Suprapubic skin (tissue), 4 donors: ENCODE measurements around the gene APEX1. TPM values are rescaled to one million over a fixed set of nuclear protein-coding genes. Genes with fewer than 3 reads are reported as not detected.

Experiments used
- DNase-seq, 2 donors: peaks; one replicate each; pipeline ENCODE4 v3.0.0-alpha.2; 2019; ENCODE audit warnings: low spot score in 2 of 2
- H3K27ac ChIP-seq: fragments of 200-600 bp; sonication (generic); one replicate; pipeline ENCODE4 v1.5.1; 2019
- H3K27me3 ChIP-seq: fragments of 200-600 bp; sonication (generic); one replicate; pipeline ENCODE4 v1.5.1; 2019
- H3K36me3 ChIP-seq: fragments of 200-600 bp; sonication (generic); one replicate; pipeline ENCODE4 v1.5.1; 2019
- H3K4me1 ChIP-seq: fragments of 200-600 bp; sonication (generic); one replicate; pipeline ENCODE4 v1.5.1; 2019
- H3K4me3 ChIP-seq: fragments of 200-600 bp; sonication (generic); one replicate; pipeline ENCODE4 v1.5.1; 2019; ENCODE audit warnings: mild to moderate bottlenecking
- H3K9me3 ChIP-seq: fragments of 200-600 bp; sonication (generic); one replicate; pipeline ENCODE4 v1.5.1; 2019
- CTCF ChIP-seq, 2 donors: fragments of 200-600 bp in 1 of 2; fragments of 450-650 bp in 1 of 2; sonication (generic) in 1 of 2; IDR thresholded peaks; one replicate each; pipeline ENCODE4 v1.5.1; 2016 to 2019; ENCODE audit warnings: antibody characterized with exemption in 2 of 2, mild to moderate bottlenecking in 1 of 2, moderate library complexity in 1 of 2
- EP300 ChIP-seq: sonication (generic); formaldehyde crosslinking; IDR thresholded peaks from one replicate; pipeline ENCODE4 v1.6.1; 2017; ENCODE audit warnings: antibody characterized with exemption
- POLR2A ChIP-seq, 2 donors: fragments of 450-650 bp; IDR thresholded peaks; one replicate each; pipeline ENCODE4 v1.6.1; 2017; ENCODE audit warnings: antibody characterized with exemption in 2 of 2, mild to moderate bottlenecking in 2 of 2, moderate library complexity in 2 of 2
- POLR2AphosphoS5 ChIP-seq, 3 donors: sonication (generic); formaldehyde crosslinking; IDR thresholded peaks; one replicate each; pipeline ENCODE4 v1.6.1; 2017; ENCODE audit warnings: antibody characterized with exemption in 3 of 3
- WGBS: methylation state at CpG from one replicate; pipeline ENCODE4 v1.1.5; 2018; 5-methylcytosine and 5-hydroxymethylcytosine counted together
- total RNA-seq, 4 donors: library from RNA; depleted of rRNA; stranded (reverse); fragments of >200 nt; gene quantifications; one replicate each; pipeline ENCODE4 v1.1.0, GENCODE V29; 2016

The APEX1 gene
- total RNA-seq, 4 donors from 2014 or later = 119 to 133 (median 129) TPM

- 3% methylated on average over 12 of the region's 12 CpGs for WGBS
These were observed 15.0 kb downstream of the APEX1 start for GRCh38 chr14:20469890-20470602.

GRCh38 chr14:20470603-20470901 is 15.5 kb downstream of the APEX1 start:
- Histone ChIP-seq H3K9me3 (no peaks in the 10 kb centered on the region), H3K36me3 (peaks cover 35% of the 10 kb centered on the region), H3K27ac (peak overlapping the region; percentile 92), H3K4me3 (peak overlapping the region; percentile 75), H3K4me1 (peaks cover 20% of the 10 kb centered on the region), H3K27me3 (no peaks in the 10 kb centered on the region)
- DNase-seq = no peak
- 5% methylated on average over 2 of the region's 2 CpGs for WGBS
- TF ChIP-seq CTCF (IDR thresholded peaks at IDR 0.05) = no peak

More at GRCh38 chr14:20469890-20470602, 15.0 kb downstream of the APEX1 start:
- DNase-seq = peak in 1 of 2 donors; percentile 73
- TF ChIP-seq POLR2AphosphoS5 (IDR thresholded peaks at IDR 0.05) = no peak
- TF ChIP-seq CTCF (IDR thresholded peaks at IDR 0.05) = no peak
- TF ChIP-seq POLR2A (IDR thresholded peaks at IDR 0.05) = no peak
- TF ChIP-seq EP300 = no peak
- peaks cover 20% of the 10 kb centered on the region for H3K4me1 ChIP-seq
- H3K9me3 ChIP-seq = no peaks in the 10 kb centered on the region
- peaks cover 30% of the 10 kb centered on the region for H3K36me3 ChIP-seq
- H3K27ac ChIP-seq = peak overlapping the region; percentile 92
- no peaks in the 10 kb centered on the region for H3K27me3 ChIP-seq
- peak overlapping the region; percentile 75 for H3K4me3 ChIP-seq

GRCh38 chr14:20472536-20473169 is 17.6 kb downstream of the APEX1 start:
- Histone ChIP-seq H3K27ac (no peak overlapping the region), H3K4me3 (no peak overlapping the region), H3K36me3 (peaks cover 54% of the 10 kb centered on the region), H3K4me1 (peaks cover 35% of the 10 kb centered on the region), H3K9me3 (no peaks in the 10 kb centered on the region), H3K27me3 (no peaks in the 10 kb centered on the region)
- TF ChIP-seq POLR2AphosphoS5 (IDR thresholded peaks at IDR 0.05) = no peak
- TF ChIP-seq EP300 = no peak
- TF ChIP-seq POLR2A (IDR thresholded peaks at IDR 0.05) = no peak
- TF ChIP-seq CTCF (IDR thresholded peaks at IDR 0.05) = no peak
- DNase-seq = no peak
- WGBS = 90% methylated on average over 2 of the region's 2 CpGs

GRCh38 chr14:20476776-20477175 is 21.8 kb downstream of the APEX1 start:
- Histone ChIP-seq H3K27me3 (no peaks in the 10 kb centered on the region), H3K27ac (no peak overlapping the region), H3K9me3 (no peaks in the 10 kb centered on the region), H3K4me1 (peaks cover 16% of the 10 kb centered on the region), H3K4me3 (no peak overlapping the region), H3K36me3 (peaks cover 56% of the 10 kb centered on the region)
- DNase-seq = no peak
- TF ChIP-seq EP300 (no peak), CTCF (IDR thresholded peaks at IDR 0.05) (no peak), POLR2AphosphoS5 (IDR thresholded peaks at IDR 0.05) (no peak), POLR2A (IDR thresholded peaks at IDR 0.05) (no peak)
- WGBS = 92% methylated on average over 5 of the region's 5 CpGs

GRCh38 chr14:20477211-20477876 is 22.3 kb downstream of the APEX1 start:
- Histone ChIP-seq H3K4me3 (no peak overlapping the region), H3K27ac (no peak overlapping the region), H3K36me3 (peaks cover 53% of the 10 kb centered on the region), H3K4me1 (peaks cover 15% of the 10 kb centered on the region), H3K9me3 (no peaks in the 10 kb centered on the region), H3K27me3 (no peaks in the 10 kb centered on the region)
- no peak for DNase-seq
- 44% methylated on average over 1 of the region's 1 CpG for WGBS
- TF ChIP-seq POLR2AphosphoS5 (IDR thresholded peaks at IDR 0.05) (no peak), POLR2A (IDR thresholded peaks at IDR 0.05) (no peak), CTCF (IDR thresholded peaks at IDR 0.05) (no peak), EP300 (no peak)
